ENCODE data around the gene RPS3A. TPM values are rescaled to one million over a fixed set of nuclear protein-coding genes. Genes with fewer than 3 reads are reported as not detected.
A peak's percentile ranks its signal among the peaks of the same experiment; 100 is the strongest.

Gene RPS3A
- total and polyA plus RNA-seq, 2 experiments from 2014 or later = 943 to 1,990 TPM

- no peak overlapping the region for H3K27ac ChIP-seq
- in situ Hi-C loops (cut with MboI) = no loop called here
Observed at GRCh38 chr4:151150821-151151580, 51.6 kb downstream of the RPS3A start.

DNA sequence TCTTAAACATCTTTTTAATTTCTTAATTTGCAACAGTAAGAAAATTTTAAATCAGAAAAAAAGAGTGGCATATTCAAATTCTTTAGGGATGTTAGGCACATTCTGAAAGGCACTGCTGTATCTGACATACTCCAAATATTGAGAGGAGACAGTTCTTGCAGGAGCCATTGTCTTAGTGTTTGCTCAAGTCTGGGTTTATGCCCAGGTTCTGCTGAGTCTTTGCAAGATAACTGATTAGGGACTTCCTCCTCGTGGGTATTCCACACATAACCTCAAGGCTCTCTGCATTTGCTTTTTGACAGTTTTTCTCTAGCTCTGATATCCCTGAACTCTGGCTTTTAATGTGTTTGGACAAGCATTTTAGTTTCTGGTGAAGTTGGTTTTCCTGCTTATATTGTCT is 52.6 kb downstream of the RPS3A start:
- in situ Hi-C loops (cut with MboI) = no loop called here
- peak; percentile 7 for DNase-seq
- Histone ChIP-seq H3K36me3 (ENCODE audit: low read depth) (peaks cover 21% of the 10 kb centered on the region), H3K9ac (no peak overlapping the region), H3K4me2 (ENCODE audit: unreplicated experiment) (no peak overlapping the region), H3K9me3 (ENCODE audit: low read depth) (no peaks in the 10 kb centered on the region), H3K27ac (no peak overlapping the region), H3K79me2 (ENCODE audit: insufficient read depth) (no peaks in the 10 kb centered on the region), H3K4me3 (no peak overlapping the region), H3K27me3 (replicated peaks; ENCODE audit: insufficient read depth) (no peaks in the 10 kb centered on the region), H3K9me2 (ENCODE audit: insufficient read depth) (no peaks in the 10 kb centered on the region), H2AFZ (no peak overlapping the region), H3K4me1 (ENCODE audit: insufficient read depth) (no peaks in the 10 kb centered on the region), H4K20me1 (ENCODE audit: insufficient read depth) (no peaks in the 10 kb centered on the region), H3F3A (ENCODE audit: insufficient read depth) (no peaks in the 10 kb centered on the region)
- 4 to 26% methylated on average over 1 of the region's 1 CpG for WGBS, 2 experiments (ENCODE audit: low coverage in 1 of 2, low lambda C conversion rate in 2 of 2, missing lambda C conversion rate in 2 of 2)
- TF ChIP-seq EZH2 (IDR thresholded peaks at IDR 0.05; ENCODE audit: insufficient read depth, poor library complexity, severe bottlenecking) (no peak), EZH2phosphoT487 (IDR thresholded peaks at IDR 0.05; ENCODE audit: insufficient read depth, low read depth) (no peak)

More at GRCh38 chr4:151150821-151151580, 51.6 kb downstream of the RPS3A start:
- Histone ChIP-seq H3K9me2 (ENCODE audit: insufficient read depth) (no peaks in the 10 kb centered on the region), H3K4me2 (ENCODE audit: unreplicated experiment) (no peak overlapping the region), H3K27me3 (replicated peaks; ENCODE audit: insufficient read depth) (no peaks in the 10 kb centered on the region), H3K4me1 (ENCODE audit: insufficient read depth) (no peaks in the 10 kb centered on the region), H3F3A (ENCODE audit: insufficient read depth) (no peaks in the 10 kb centered on the region), H3K9me3 (ENCODE audit: low read depth) (no peaks in the 10 kb centered on the region), H3K9ac (no peak overlapping the region), H4K20me1 (ENCODE audit: insufficient read depth) (no peaks in the 10 kb centered on the region), H3K4me3 (no peak overlapping the region), H3K36me3 (ENCODE audit: low read depth) (peaks cover 21% of the 10 kb centered on the region), H2AFZ (no peak overlapping the region), H3K79me2 (ENCODE audit: insufficient read depth) (no peaks in the 10 kb centered on the region)
- no peak for DNase-seq
- WGBS, 2 experiments (ENCODE audit: low coverage in 1 of 2, low lambda C conversion rate in 2 of 2, missing lambda C conversion rate in 2 of 2) = 87 to 88% methylated on average over 9 of the region's 9 CpGs
- no peak for TF ChIP-seq EZH2 (IDR thresholded peaks at IDR 0.05; ENCODE audit: insufficient read depth, poor library complexity, severe bottlenecking)
- no peak for TF ChIP-seq EZH2phosphoT487 (IDR thresholded peaks at IDR 0.05; ENCODE audit: insufficient read depth, low read depth)

DNA sequence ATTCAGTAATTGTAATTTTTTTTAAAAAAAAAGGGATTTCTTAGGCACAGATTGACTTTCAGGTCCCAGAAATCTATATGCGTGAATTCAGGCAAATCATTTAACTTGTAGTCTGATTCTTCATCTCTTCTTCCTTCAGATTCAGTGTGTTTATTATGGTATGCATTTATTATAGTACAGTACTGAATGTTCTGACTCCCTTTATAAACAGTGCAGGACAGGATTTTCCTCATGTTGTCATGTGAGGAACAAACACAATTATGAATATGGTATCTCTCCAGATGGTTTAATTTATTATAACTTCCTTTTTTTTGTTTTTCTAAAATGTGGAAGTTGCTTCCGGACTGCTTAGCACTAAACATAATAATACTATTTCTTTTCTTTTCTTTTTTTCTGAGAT is 54.2 kb downstream of the RPS3A start:
- H3K79me2 ChIP-seq (ENCODE audit: insufficient read depth) = no peaks in the 10 kb centered on the region
- H3K27ac ChIP-seq = no peak overlapping the region
- H3K36me3 ChIP-seq (ENCODE audit: low read depth) = peaks cover 15% of the 10 kb centered on the region; the same call in 1 of the 2 replicates
- H2AFZ ChIP-seq = no peak overlapping the region
- WGBS, 2 experiments (ENCODE audit: low coverage in 1 of 2, low lambda C conversion rate in 2 of 2, missing lambda C conversion rate in 2 of 2) = 82 to 89% methylated on average over 2 of the region's 2 CpGs
- H3K27me3 ChIP-seq (replicated peaks; ENCODE audit: insufficient read depth) = no peaks in the 10 kb centered on the region
- H3K9ac ChIP-seq = no peak overlapping the region
- in situ Hi-C loops (cut with MboI) = no loop called here
- no peak for TF ChIP-seq EZH2phosphoT487 (IDR thresholded peaks at IDR 0.05; ENCODE audit: insufficient read depth, low read depth)
- no peak for TF ChIP-seq EZH2 (IDR thresholded peaks at IDR 0.05; ENCODE audit: insufficient read depth, poor library complexity, severe bottlenecking)
- no peaks in the 10 kb centered on the region for H4K20me1 ChIP-seq (ENCODE audit: insufficient read depth)
- H3K4me1 ChIP-seq (ENCODE audit: insufficient read depth) = no peaks in the 10 kb centered on the region
- H3F3A ChIP-seq (ENCODE audit: insufficient read depth) = no peaks in the 10 kb centered on the region
- H3K4me2 ChIP-seq (ENCODE audit: unreplicated experiment) = no peak overlapping the region
- H3K9me3 ChIP-seq (ENCODE audit: low read depth) = no peaks in the 10 kb centered on the region
- no peak for DNase-seq
- no peak overlapping the region for H3K4me3 ChIP-seq
- no peaks in the 10 kb centered on the region for H3K9me2 ChIP-seq (ENCODE audit: insufficient read depth)

Small RNA genes within 50 kb of the gene (small RNA-seq; reads per million reads assigned to genes)
- gene SNORD73A (ENCODE audit: low read depth, low replicate concordance) (not detected), gene SNORD73B (ENCODE audit: low read depth, low replicate concordance) (0.31 reads per million)

Other genes with a start within 250 kb of the RPS3A start
- 15.7 and 17.8 TPM in 2 replicates for gene LRBA, start 84.3 kb upstream of the RPS3A start, total RNA-seq (2014; rRNA removed; shearing (Covaris generic))
- gene LRBA, start 84.3 kb upstream of the RPS3A start, polyA plus RNA-seq (2016; fragmentation: Nextera tagmentation; extraction: Ambion mirVana) = 5.7 and 6.6 TPM in 2 replicates
- not detected in 2 replicates for gene PRSS48, start 177.5 kb downstream of the RPS3A start, total RNA-seq (2014; rRNA removed; shearing (Covaris generic))
- not detected in 2 replicates for gene PRSS48, start 177.5 kb downstream of the RPS3A start, polyA plus RNA-seq (2016; fragmentation: Nextera tagmentation; extraction: Ambion mirVana)
- 47.8 and 48.2 TPM in 2 replicates for gene SH3D19, start 226.0 kb downstream of the RPS3A start, total RNA-seq (2014; rRNA removed; shearing (Covaris generic))
- gene SH3D19, start 226.0 kb downstream of the RPS3A start, polyA plus RNA-seq (2016; fragmentation: Nextera tagmentation; extraction: Ambion mirVana) = 29.1 and 36.5 TPM in 2 replicates